Lower leg skin (tissue), 4 donors: ENCODE measurements around the gene ADGRG3. TPM values are rescaled to one million over a fixed set of nuclear protein-coding genes. Genes with fewer than 3 reads are reported as not detected.

Source experiments
- DNase-seq, 2 donors: peaks; one replicate each; pipeline ENCODE4 v3.0.0-alpha.2; 2019; ENCODE audit warnings: low spot score in 2 of 2
- H3K4me3 ChIP-seq: fragments of 200-600 bp; sonication (generic); 2 replicates; pipeline ENCODE4 v1.5.1; 2017; ENCODE audit warnings: mild to moderate bottlenecking, low read depth; ENCODE audit not compliant: poor library complexity, severe bottlenecking
- POLR2A ChIP-seq, 2 donors: fragments of 450-650 bp; IDR thresholded peaks; one replicate each; pipeline ENCODE4 v1.6.1; 2016 to 2017; ENCODE audit warnings: antibody characterized with exemption in 2 of 2, mild to moderate bottlenecking in 1 of 2, moderate library complexity in 1 of 2
- WGBS, 2 donors: methylation state at CpG; one replicate each; pipeline ENCODE4 v1.1.5; 2018; 5-methylcytosine and 5-hydroxymethylcytosine counted together
- intact Hi-C: fragments of 100-400 bp; cut with DNase I; formaldehyde crosslinking; loops from one replicate; pipeline ENCODE4 v1.15.0; 2023; ENCODE audit warnings: low total_unique reads
- total RNA-seq, 4 donors: library from RNA; depleted of rRNA; stranded (reverse); fragments of >200 nt; gene quantifications; one replicate each; pipeline ENCODE4 v1.1.0, GENCODE V29; 2016
- TF ChIP-seq, protein P1 (sequence below), 3 donors: fragments of 450-650 bp; IDR thresholded peaks; one replicate each; pipeline ENCODE4 v1.5.1; 2016; ENCODE audit warnings: antibody characterized with exemption in 3 of 3, mild to moderate bottlenecking in 3 of 3, moderate library complexity in 2 of 3

The ADGRG3 gene
- total RNA-seq, 4 donors from 2014 or later = 0.25 to 7.3 (median 1.1) TPM

DNA sequence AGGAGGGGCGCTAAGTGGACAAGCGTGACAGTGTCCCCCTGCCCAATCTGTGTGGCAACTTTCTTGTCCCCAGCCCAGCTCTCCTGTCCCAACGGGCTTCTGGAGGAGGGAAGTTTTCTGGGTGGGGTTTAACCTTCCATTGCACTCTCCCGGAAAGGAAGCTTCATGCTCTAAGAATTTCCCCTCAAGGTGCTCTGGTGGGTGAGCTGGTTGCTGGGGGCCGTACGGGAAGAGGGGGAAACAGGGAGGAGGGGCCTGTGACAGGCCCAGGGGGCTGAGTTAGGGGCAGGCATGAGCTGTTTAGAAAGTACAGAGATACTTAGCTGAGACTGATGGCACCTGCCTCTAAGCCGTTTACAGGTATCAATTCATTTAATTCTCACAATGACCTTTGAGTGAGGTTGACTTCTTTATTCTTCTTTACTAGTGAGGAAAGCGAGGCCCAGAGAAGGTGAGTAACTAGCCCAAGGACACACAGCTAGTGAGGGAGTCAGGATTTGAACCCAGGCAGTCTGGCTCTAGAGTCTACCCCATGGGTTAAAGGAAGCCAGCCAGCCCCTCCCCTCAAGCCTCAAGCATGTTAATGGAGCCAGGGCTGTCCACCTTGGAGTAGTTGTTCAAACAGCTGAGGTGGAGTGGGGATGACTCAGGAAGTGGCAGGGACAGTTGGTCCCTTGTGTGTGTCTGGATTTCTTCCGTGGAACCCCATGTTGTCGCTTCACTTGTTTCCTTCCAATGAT lies 20.8 kb upstream of the ADGRG3 start:
- no peak for DNase-seq
- 39 to 40% methylated on average over 10 of the region's 10 CpGs for whole genome bisulfite sequencing, 2 donors
- H3K4me3 ChIP-seq = no peak overlapping the region
- TF ChIP-seq, protein P1, sequence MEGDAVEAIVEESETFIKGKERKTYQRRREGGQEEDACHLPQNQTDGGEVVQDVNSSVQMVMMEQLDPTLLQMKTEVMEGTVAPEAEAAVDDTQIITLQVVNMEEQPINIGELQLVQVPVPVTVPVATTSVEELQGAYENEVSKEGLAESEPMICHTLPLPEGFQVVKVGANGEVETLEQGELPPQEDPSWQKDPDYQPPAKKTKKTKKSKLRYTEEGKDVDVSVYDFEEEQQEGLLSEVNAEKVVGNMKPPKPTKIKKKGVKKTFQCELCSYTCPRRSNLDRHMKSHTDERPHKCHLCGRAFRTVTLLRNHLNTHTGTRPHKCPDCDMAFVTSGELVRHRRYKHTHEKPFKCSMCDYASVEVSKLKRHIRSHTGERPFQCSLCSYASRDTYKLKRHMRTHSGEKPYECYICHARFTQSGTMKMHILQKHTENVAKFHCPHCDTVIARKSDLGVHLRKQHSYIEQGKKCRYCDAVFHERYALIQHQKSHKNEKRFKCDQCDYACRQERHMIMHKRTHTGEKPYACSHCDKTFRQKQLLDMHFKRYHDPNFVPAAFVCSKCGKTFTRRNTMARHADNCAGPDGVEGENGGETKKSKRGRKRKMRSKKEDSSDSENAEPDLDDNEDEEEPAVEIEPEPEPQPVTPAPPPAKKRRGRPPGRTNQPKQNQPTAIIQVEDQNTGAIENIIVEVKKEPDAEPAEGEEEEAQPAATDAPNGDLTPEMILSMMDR (IDR thresholded peaks at IDR 0.05) = no peak
- TF ChIP-seq POLR2A (IDR thresholded peaks at IDR 0.05) = no peak
- intact Hi-C loops = loop anchor here (5.0 kb wide), 1 partner anchor 55 kb away; no protein-coding TSS in a partner anchor

DNA sequence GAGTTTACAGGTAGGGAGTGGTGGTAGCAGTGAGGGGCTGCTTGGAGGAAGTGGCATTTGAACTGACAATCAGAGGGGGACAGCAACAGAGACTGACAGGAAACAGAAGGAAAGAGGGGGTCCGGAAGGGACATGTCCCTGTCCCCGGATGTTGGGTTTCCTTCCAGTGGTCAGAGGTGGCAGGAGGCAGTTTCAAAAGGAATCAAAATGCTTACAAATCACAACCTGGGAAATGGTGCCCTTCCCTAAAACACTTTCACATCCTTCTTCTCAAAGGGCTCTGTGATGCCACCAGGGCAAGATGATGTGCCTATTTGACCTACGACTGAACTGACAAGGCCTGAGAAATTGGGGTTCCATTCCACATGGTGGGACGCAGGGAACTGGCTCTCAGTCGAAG lies 20.0 kb upstream of the ADGRG3 start:
- intact Hi-C loops = loop anchor here (5.0 kb wide), 1 partner anchor 56 kb away; no protein-coding TSS in a partner anchor
- WGBS, 2 donors = 80 to 84% methylated on average over 5 of the region's 5 CpGs
- TF ChIP-seq, protein P1 (IDR thresholded peaks at IDR 0.05) = no peak
- no peak for TF ChIP-seq POLR2A (IDR thresholded peaks at IDR 0.05)
- DNase-seq = no peak
- no peak overlapping the region for H3K4me3 ChIP-seq

DNA sequence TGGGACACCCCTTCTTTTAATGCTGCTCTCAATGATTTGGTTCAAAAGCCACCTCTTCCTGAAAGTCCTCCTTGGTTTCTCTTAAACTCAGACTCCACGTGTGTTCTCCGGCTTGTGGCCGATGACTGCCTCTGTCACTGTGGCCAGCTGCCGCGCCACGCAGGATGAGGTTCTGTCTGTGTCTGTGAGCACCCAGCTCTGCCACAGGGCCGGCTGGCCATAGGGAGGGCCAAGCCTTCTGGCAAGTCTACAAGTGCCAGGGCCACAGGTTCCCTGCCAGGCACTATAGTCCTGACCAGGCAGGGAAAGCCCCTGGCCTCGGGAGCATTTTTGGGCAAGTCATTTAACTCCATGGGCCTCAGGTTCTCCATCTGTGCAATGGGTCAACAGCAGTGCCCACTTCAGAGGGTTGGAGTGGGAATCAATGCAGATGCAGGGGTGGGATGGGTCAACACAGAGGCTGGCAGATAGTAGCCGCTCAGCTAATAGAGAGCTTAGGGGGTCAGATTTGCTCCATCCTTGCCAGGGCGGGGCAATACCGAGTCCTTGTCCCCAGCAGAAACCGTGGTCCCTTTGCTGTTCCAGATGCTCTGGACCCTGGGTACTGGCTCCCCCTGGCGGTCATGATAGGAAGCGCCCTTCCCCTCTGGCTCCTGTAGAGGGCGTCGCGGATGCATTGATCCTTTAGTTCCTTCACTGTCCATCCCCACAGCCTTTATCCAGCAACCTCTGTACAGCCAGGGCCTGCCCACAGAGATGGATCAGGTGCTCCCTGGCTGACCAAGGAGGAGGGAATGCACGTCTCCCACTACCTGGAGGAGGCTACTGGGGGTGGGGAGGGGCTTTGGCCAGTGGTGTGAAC lies 19.3 kb upstream of the ADGRG3 start:
- no peak for TF ChIP-seq POLR2A (IDR thresholded peaks at IDR 0.05)
- TF ChIP-seq, protein P1 (IDR thresholded peaks at IDR 0.05) = peak in 2 of 3 donors; percentile 78 to 99
- DNase-seq = peak; percentile 73 to 96
- 46 to 55% methylated on average over 14 to 18 of the region's 18 CpGs for WGBS, 2 donors
- H3K4me3 ChIP-seq = no peak overlapping the region
- intact Hi-C loops = loop anchor here (5.0 kb wide), 1 partner anchor 57 kb away; no protein-coding TSS in a partner anchor

DNA sequence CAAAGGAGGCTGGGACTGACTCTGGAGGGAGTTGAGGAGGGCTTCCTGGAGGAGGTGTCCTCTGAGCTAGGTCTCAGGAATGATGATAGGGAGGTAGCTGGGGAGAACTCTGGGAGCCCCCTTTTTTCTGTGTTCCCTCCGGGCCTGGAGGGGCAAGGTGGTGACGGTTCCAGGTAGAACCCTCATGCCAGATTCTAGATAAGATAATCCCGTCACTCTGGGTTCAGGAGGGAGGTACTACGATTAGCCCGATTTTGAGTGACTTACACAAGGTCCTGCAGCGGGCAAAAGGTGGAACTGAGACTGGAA lies 18.7 kb upstream of the ADGRG3 start:
- TF ChIP-seq POLR2A (IDR thresholded peaks at IDR 0.05) = no peak
- TF ChIP-seq, protein P1 (IDR thresholded peaks at IDR 0.05) = no peak
- DNase-seq = no peak
- no peak overlapping the region for H3K4me3 ChIP-seq
- intact Hi-C loops = loop anchor here (5.0 kb wide), 1 partner anchor 57 kb away; no protein-coding TSS in a partner anchor
- WGBS, 2 donors = 79 to 89% methylated on average over 6 of the region's 6 CpGs

DNA sequence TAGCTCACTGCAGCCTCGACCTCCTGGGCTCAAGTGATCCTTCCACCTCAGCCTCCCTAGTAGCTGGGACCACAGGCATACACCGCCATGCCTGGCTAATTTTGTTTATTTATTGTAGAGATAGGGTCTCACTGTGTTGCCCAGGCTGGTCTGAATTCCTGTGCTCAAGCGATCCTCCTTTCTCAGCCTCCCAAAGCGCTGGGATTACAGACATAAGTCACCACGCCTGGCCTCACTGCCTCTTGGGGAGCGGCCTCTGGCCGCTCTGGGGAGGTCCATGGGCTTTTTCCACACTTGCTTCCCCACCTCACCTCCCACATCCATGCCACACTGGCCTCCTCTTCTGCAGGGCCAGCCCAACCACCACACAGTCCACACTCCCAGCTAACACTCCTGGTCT lies 18.3 kb upstream of the ADGRG3 start:
- 92 to 93% methylated on average over 7 of the region's 7 CpGs for WGBS, 2 donors
- H3K4me3 ChIP-seq = no peak overlapping the region
- intact Hi-C loops = loop anchor here (5.0 kb wide), 1 partner anchor 58 kb away; no protein-coding TSS in a partner anchor
- DNase-seq = no peak
- TF ChIP-seq POLR2A (IDR thresholded peaks at IDR 0.05) = no peak
- TF ChIP-seq, protein P1 (IDR thresholded peaks at IDR 0.05) = no peak
